Suprapubic skin (tissue), 3 donors: Measurements from ENCODE around the gene BAZ1A.

Source experiments
- CTCF ChIP-seq, 2 donors: fragments of 200-600 bp in 1 of 2; fragments of 450-650 bp in 1 of 2; sonication (generic) in 1 of 2; IDR thresholded peaks; one replicate each; pipeline ENCODE4 v1.5.1; 2016 to 2019; ENCODE audit warnings: antibody characterized with exemption in 2 of 2, mild to moderate bottlenecking in 1 of 2, moderate library complexity in 1 of 2
- POLR2AphosphoS5 ChIP-seq, 3 donors: sonication (generic); formaldehyde crosslinking; IDR thresholded peaks; one replicate each; pipeline ENCODE4 v1.6.1; 2017; ENCODE audit warnings: antibody characterized with exemption in 3 of 3

DNA sequence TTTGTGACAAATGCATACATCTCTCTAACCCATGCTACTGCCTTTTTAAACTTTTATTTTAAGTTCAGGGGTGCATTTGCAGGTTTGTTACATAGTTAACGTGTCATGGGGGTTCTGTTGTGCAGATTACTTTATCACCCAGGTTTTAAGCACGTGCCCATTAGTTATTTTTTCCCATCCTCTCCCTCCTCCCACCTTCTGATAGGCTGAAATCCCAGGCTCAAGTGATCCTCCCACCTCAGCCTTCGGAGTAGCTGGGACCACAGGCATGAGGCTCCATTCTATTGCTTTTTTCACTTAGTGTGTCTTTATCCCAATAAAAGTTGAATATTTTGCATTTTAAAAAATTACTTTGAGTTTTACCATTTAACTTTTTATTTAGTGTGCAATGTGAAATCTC lies 68.9 kb downstream of the BAZ1A start:
- TF ChIP-seq POLR2AphosphoS5 (IDR thresholded peaks at IDR 0.05), result no peak
- no peak for TF ChIP-seq CTCF (IDR thresholded peaks at IDR 0.05)
